Cardiac fibroblast (primary cell): ENCODE data around the gene APH1B.

Experiments used
- DNase-seq, 2 donors: peaks; one replicate each; pipeline versions ENCODE4 v3.0.0 to v3.0.0-alpha.2; 2010; ENCODE audit warnings: low read depth in 2 of 2
- H3K4me3 ChIP-seq, 2 donors: replicated peaks in 1 of 2; 1 replicate in 1 of 2; 2 replicates in 1 of 2; pipeline ENCODE4 v1.5.1; 2011; ENCODE audit warnings: low read depth in 2 of 2, low read length in 2 of 2, mild to moderate bottlenecking in 2 of 2, moderate library complexity in 1 of 2
- TF ChIP-seq, protein P1 (sequence below): IDR thresholded peaks from one replicate; pipeline ENCODE4 v1.5.1; 2011; ENCODE audit warnings: low read depth, mild to moderate bottlenecking, low read length, inconsistent platforms

APH1B gene

DNA sequence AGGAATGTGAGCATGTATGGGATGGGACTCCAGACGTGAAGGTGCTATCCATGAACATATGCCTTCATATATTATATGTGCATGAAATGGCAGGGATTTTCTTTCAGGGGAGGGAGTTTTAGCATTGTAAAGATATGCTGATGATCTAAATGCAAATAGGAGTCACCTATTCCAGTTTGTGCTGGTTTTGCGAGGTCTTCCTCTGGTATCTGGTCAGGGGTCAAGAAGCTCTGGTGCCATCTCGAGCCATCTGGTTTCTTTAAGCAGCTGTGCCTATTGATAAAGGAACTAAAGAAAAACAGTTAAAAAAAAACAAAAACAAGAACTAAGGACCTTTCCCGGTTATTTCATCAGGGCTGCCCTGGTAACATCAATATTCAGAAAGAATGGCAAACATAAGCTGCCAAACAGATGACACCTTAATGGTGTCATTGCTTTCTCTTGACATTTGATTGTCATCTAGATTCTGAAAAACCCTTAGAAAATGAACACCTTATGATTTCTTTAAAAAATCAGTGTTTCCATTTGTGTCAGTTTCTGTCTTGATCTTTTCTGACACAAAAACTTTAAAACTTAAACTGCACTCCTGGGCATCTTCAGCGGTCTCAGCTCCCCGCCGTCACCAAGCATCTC is 22.7 kb downstream of the APH1B start:
- no peak for DNase-seq
- TF ChIP-seq, protein P1, sequence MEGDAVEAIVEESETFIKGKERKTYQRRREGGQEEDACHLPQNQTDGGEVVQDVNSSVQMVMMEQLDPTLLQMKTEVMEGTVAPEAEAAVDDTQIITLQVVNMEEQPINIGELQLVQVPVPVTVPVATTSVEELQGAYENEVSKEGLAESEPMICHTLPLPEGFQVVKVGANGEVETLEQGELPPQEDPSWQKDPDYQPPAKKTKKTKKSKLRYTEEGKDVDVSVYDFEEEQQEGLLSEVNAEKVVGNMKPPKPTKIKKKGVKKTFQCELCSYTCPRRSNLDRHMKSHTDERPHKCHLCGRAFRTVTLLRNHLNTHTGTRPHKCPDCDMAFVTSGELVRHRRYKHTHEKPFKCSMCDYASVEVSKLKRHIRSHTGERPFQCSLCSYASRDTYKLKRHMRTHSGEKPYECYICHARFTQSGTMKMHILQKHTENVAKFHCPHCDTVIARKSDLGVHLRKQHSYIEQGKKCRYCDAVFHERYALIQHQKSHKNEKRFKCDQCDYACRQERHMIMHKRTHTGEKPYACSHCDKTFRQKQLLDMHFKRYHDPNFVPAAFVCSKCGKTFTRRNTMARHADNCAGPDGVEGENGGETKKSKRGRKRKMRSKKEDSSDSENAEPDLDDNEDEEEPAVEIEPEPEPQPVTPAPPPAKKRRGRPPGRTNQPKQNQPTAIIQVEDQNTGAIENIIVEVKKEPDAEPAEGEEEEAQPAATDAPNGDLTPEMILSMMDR: no peak
- H3K4me3 ChIP-seq: no peak overlapping the region

DNA sequence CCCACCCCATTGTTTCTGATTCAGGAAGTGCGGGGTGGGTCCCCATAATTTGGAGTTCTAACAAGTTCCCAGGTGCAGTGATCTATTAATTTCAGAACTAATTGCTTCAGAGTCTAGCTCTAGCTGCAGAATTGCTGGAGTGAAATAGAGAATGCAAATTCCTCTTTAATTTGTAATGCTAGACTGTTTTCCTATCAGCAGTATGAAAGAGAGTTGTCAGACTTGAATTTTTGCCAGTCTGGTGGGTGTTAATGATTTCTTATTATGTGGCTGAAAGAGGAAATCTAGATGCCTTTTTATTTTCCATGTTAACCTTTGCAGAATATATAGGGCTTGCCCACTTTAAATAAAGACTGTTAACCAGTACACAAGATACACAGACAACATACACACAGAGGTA is 23.7 kb downstream of the APH1B start:
- H3K4me3 ChIP-seq: no peak overlapping the region
- no peak for DNase-seq
- TF ChIP-seq, protein P1: no peak

DNA sequence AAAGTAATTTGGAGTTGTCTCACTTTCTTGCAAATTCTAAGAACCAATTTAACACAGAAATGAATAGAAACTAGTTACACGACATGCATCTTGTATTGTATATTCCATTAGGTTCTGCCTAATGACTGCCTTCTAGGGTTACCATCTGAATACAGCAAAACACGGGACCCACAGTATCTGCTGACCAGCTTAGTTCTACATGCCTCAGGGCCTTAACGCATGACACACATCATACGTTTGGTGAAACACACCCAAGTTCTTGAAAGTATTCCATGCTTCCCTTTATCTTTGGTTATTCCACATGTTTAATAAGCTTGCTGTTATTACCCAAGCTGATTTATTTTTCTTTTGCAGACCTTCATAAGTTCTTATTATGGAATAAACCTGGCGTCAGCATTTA is 27.9 kb downstream of the APH1B start:
- no peak overlapping the region for H3K4me3 ChIP-seq
- no peak for DNase-seq
- TF ChIP-seq, protein P1: no peak

DNA sequence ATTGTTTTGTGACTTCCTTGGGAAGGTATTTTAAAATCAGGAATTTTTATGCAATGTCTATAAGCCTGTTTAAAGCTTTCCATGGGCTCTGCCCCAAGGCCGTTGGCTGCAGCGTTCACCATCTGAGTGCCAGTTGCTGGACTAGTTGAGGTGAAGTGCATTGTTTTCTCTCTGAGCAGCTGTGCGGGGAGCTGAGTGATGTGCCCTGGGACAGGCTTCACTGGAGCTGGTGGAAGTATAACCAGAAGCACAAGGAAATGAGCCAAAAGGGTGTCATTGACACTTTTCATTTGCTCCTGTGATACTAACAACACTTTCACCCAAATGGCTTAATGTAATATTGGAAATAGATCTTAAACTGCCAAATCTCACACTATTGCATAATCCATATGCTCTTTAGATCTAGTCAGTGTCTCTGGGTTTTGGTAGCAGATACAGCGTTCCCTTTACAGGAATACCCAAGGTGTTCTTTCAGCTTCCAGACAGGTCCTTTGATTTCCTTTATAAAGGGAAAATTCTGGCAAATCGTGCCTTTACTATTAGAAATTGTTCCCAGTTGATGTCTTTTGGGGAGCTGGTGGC is 29.2 kb downstream of the APH1B start:
- no peak for DNase-seq
- TF ChIP-seq, protein P1: no peak
- H3K4me3 ChIP-seq: no peak overlapping the region

DNA sequence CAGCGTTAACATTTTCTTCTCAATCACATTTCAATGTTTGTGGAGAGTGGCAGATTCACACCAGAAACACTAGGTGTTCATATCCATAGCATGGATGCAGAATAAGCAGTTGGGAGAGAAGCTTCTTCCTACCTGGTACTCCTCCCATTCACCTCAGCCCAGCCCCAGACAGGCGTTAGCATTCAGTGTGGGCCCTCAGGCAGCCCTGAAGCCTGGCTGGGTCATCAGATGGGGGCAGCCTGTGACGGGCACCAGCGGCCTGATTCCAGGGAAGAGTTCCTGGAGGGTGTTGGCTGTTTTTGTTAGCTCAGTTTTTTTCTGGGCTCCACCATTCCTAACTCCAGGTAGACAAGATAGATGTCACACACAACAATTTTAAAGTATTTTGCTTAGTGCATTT is 31.1 kb downstream of the APH1B start:
- TF ChIP-seq, protein P1: no peak
- DNase-seq: no peak
- H3K4me3 ChIP-seq: no peak overlapping the region

DNA sequence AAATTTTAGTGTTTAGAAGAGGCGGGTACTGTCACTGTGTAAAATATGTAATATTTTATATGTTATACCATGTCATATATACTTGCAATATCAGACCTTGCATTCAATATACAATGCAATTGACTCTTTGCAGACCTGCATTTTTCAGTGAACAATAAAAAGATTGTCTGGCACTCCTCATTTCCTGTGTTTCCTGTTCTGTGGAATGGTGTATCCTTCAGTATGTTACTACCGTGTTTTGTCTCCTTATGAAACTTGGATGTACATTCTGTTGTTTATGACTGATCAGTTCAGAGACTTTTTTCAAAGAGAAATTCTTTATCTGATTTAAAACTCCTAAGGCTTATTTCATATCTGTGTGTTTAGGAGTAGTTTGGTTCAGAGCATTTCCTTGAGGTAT is 31.5 kb downstream of the APH1B start:
- TF ChIP-seq, protein P1: no peak
- peak in 1 of 2 donors; percentile 29 for DNase-seq
- no peak overlapping the region for H3K4me3 ChIP-seq

DNA sequence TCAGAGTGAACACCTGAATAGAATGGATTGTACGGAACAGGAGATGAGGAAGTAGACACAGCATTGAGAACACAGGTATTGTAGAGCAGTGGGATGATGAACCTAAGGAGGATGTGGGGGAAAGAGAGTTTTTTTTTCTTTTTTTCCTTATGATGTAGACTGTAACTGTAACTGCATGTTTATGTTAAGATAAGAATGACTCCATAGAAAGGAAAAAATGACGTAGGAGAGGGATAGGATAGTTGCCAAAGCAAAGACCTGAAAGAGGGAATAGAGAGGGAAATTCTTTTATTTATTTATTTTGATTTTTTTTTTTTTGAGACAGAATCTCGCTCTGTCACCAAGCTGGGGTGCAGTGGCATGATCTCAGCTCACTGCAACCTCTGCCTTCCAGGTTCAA is 33.2 kb downstream of the APH1B start:
- H3K4me3 ChIP-seq: no peak overlapping the region
- TF ChIP-seq, protein P1: no peak
- peak in 1 of 2 donors; percentile 33 for DNase-seq
